GM21786 (cell line): ENCODE results near the gene TECR.
A peak's percentile ranks its signal among the peaks of the same experiment; 100 is the strongest.
"Not testable (repeated sequence)": the region's sequence is repeated elsewhere in the genome, so short reads cannot be mapped to it uniquely, and the experiment has no call there.

Experiments used
- ATAC-seq: cut with Tn5 transposase; IDR thresholded peaks from one replicate; pipeline ENCODE4 v1.9.1; 2021; ENCODE audit not compliant: unreplicated experiment

The TECR gene

GRCh38 chr19:14533450-14533849 lies 4.1 kb downstream of the TECR start:
- ATAC-seq, result no peak

GRCh38 chr19:14536926-14537692 lies 7.7 kb downstream of the TECR start:
- no peak for ATAC-seq

DNA sequence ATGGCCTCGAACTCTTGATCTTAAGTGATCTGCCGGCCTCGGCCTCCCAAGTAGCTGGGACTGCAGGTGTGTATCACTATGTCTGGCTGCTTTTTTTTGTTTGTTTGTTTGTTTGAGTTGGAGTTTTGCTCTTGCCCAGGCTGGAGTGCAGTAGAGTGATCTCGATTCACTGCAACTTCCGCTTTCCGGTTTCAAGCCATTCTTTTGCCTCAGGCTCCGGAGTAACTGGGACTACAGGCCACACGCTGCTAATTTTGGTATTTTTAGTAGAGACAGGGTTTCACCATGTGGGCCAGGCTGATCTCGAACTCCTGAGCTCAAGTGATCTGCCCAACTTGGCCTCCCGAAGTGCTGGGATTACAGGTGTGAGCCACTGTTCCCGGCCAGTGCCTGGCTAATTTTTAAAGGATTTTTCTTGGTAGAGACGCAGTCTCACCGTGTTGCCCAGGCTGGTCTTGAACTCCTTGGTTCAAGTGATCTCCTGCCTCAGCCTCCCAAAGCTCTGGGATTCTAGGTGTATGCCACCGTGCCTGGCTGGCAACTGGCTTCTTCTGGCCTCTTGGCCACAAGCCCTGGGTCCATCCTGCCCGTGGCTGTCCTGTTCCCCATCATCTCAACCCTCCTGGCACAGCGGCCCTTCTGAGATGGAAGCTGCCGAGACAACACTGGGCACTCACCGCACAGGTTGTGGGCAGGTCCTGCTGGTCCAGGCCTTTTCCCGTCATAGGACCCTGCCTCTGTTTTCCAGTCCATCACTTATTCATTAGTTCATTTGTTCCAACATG lies 11.5 kb downstream of the TECR start:
- ATAC-seq, result no peak

GRCh38 chr19:14541979-14542378 lies 12.6 kb downstream of the TECR start:
- ATAC-seq, result not testable (repeated sequence)

GRCh38 chr19:14542711-14543328 lies 13.4 kb downstream of the TECR start:
- no peak for ATAC-seq

DNA sequence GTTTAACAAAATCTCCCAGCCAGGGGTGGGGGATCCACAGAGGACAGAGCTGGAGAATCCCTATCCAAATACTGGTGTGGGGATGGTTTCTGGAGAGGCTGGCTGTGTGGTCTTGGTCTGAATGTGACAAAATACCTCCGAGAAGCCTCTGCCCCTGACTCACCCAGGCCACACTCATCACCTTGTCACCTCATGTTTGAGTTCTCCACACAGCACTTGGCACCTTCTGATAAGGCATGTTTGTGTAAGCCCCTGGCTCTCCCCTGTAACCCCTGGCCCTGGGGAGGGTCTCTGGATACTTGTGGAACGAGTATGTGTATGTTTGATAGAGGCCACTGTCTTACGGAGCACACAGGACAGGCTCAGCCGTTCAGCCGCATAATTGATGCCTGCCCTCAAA lies 14.7 kb downstream of the TECR start:
- ATAC-seq, result no peak

- ATAC-seq, result no peak
Observed at GRCh38 chr19:14544977-14545715, 15.8 kb downstream of the TECR start.

- ATAC-seq, result no peak
Observed at GRCh38 chr19:14545716-14546082, 16.3 kb downstream of the TECR start.

DNA sequence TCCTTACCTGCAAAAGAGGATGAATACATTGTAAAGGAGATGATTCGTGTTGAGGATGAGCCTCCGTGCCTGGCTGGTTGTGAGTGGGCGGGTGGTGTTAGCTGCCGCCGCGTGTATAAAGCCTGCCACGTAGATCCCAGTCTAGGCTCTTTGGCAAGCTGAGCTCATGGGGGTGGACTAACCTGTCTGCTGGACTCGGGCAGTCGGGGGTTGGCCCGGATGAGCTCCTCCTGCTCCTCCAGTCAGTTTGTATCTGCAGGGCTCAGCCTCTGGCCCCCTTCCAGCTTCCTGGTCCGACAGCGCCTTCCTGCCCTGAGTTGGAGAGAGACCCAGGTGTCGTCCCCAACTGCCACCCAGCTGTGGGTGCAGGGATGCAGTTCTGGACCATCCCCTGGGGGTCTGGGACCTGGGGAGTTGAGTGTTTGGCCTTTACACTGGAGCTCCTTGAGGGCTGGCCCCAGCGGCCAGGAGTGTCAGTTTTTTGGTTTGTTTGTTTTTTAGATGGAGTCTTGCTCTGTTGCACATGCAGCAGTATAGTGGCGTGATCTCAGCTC lies 20.9 kb downstream of the TECR start:
- no peak for ATAC-seq

DNA sequence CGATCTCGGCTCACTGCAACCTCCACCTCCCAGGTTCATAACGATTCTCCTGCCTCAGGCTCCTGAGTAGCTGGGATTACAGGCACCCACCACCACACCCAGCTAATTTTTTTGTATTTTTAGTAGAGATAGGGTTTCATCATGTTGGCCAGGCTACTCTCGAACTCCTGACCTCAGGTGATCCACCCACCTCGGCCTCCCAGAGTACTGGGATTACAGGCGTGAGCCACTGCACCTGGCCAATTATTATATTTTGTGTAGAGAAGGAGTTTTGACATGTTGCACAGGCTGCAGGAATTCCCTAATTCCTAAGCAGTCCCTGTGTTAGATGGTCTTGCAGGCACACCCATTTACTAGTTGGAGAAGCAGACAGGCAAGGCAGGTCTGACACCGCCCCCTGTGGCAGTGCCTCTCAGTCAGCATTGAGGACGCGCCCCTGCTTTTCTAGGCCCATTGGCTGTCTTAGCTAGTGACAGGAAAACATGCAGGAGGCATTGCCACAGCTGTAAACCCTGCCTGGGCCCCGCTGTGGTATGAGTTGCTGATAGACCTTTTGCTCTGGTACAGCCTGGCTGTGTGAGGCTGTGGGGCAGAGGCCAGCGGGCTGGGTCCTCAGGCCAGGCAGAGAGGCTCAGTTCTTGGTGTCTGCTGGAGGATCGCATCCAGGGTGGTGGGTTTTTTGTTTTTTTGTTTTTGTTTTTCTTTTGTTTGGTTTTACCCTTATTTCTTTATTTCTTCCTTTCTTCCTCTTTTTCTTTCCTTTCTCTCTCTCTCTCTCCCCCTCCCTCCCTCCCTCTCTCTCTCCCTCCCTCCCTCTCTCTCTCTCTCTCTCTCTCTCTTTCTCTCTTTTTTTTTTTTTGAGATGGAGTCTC lies 22.0 kb downstream of the TECR start:
- peak; percentile 47 for ATAC-seq

- not testable (repeated sequence) for ATAC-seq
Observed at GRCh38 chr19:14552006-14552360, 22.6 kb downstream of the TECR start.

DNA sequence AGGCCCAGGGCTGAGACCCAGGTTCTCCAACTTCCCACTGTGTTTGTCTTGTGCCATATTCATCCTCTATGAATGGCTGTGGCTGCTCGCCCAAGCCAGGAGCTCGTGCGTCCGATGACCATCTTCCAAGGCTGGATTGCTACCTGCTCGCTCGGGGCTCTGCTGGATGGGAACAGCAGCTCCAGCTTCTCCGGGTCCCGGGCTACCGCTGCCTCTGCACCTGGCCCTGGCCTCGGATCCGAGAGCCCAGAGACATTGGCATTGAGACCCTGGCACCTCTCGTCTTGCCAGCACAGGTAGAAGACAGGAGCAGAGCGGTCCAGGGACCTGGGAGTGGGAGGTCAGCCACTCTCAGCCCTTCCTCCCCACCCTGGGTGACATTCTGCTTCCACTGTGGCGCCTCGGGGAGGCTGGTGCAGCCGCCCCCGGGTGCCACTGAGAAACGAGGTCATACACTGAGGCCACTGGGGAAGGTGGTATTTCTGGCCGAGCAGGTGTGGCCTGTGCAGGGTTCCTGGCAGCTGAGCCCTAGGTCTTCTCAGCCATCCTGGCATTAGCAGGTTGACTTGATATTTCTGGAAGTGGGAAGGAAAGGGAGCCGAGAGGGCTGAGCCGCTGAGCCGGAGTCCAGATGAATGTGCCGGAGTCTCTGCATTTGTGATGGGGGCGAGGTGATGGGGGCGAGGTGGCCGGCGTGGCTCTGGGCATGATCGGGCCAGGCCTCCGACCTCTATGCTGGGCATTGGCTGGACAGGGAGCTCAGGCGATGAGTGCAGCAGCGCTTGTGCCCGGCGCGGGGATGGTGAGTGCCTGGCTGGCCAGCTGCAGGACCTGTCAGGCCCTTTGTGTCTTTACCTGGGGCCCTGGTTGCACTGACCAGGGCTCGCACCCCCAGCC lies 23.9 kb downstream of the TECR start:
- ATAC-seq, result no peak

DNA sequence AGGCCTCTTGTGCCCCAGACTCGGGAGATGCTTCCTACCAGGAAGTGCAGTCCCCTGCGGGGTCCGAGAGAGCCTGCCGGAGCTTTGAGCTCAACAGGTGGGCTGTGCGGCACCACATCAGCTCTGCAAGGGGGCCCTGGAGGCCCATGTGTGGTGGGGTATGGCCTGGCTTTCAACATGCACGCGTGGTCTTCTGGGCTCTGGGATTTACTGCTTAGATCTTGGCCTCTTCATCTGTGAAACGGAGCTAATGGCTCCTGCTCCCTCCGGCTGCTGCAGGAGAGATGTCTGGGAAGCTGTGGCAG lies 24.5 kb downstream of the TECR start:
- no peak for ATAC-seq

- no peak for ATAC-seq
Observed at GRCh38 chr19:14554382-14554812, 25.0 kb downstream of the TECR start.

DNA sequence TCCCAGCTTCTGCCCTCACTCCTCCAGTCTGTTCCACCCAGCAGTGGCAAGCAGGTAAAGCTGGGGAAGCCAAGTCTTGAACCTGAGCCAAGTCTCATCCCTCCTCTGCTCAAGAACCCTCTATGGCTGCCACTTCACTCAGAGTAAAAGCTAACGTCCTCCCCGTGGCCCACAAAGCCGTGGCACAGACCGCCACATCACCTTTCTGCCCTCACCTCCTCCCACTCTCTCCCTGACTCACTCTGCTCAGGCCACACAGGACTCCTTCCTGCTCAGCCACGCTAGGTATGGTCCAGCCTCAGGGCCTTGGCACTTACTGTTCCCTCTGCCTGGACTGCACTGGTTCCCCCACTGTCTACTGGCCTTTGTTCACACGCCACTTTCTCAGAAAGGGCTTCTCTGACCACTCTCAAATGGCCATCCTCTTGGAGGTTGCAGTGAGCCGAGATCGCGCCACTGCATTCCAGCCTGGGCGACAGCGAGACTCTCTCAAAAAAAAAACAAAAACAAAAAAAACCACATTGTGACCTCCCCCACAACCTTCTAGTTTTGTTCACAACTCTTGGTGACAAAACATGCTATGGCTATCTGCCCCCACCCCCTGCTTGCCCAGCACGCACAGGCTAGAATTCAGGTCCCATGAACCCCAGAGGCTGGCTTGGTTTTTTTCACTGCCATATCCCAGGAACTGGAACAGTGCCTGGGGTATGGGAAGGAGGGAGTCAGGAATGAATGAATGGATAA lies 26.7 kb downstream of the TECR start:
- ATAC-seq, result no peak

- ATAC-seq, result no peak
Observed at GRCh38 chr19:14556662-14557188, 27.3 kb downstream of the TECR start.

GRCh38 chr19:14558370-14559066 lies 29.1 kb downstream of the TECR start:
- ATAC-seq, result no peak
